HTR-8/SVneo (cell line): Measurements from ENCODE around the gene HECTD2.

Source experiments
- DNase-seq: peaks from one replicate; pipeline ENCODE4 v3.0.0; 2011; ENCODE audit warnings: low spot score, mixed read lengths; ENCODE audit not compliant: insufficient read length
- FAIRE-seq: peaks from 2 replicates; lab custom pipeline; 2011; peaks lifted over from hg19 to GRCh38; lab: Jason Lieb, UNC

The HECTD2 gene

DNA sequence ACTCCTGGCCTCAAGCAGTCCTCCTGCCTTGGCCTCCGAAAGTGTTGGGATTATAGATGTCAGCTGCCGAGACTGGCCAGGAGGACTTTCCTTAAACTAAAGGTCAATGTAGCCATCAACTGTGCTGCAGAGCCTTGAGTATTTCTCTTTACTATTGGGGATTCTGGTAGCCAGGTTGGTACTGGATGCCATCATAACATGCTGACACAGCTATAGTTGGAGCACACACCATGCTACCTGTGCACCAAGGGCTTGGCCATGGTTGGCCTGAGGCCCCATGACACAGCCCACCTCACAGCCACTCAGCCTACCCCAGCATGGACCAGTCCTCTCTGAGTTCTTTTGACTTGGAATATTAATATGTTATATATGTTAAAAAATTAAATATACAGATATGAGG is 54.4 kb downstream of the HECTD2 start:
- DNase-seq (no peak), FAIRE-seq (no peak)

DNA sequence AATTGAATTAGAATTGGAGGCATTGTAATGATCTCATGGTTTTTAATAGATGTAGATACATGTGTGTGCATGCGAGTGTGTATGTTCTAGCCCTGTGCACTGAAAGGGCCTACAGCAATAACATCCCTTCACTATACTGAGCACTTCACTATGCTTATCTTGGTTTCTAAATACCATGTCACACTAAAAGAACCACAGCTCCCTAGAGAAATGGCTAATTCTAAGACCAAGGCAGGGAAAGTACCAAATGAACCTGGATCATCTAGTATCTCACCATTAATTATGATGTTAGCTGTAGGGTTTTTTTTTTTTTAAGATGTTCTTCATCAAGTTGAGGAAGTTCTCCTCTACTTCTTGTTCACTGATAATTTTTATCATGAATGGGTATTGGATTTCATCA is 55.1 kb downstream of the HECTD2 start:
- DNase-seq (no peak), FAIRE-seq (no peak)

DNA sequence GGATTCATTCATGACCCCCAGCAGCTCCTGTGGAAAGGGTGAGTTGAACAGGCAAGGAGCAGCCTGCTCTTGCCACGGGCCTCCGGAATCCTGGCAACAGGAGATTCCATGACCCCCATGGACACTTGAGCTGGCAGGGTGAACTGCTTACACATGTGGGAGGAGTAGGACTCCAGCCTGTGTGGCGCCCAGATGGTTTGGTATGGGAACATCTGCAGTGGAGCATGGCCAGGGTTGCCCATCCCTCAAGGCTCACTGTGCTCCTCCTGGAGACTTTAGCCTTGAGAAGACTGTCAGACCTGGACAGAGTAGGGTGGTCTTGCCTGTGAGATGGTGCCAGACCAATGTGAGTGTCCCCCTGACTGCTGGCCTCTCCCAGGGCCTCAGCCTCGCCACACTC is 57.0 kb downstream of the HECTD2 start:
- FAIRE-seq = no peak
- no peak for DNase-seq

- DNase-seq = no peak
- FAIRE-seq = no peak
These were observed 61.5 kb downstream of the HECTD2 start for GRCh38 chr10:91471602-91472001.

GRCh38 chr10:91472911-91473310 is 62.8 kb downstream of the HECTD2 start:
- DNase-seq = no peak
- FAIRE-seq = no peak

DNA sequence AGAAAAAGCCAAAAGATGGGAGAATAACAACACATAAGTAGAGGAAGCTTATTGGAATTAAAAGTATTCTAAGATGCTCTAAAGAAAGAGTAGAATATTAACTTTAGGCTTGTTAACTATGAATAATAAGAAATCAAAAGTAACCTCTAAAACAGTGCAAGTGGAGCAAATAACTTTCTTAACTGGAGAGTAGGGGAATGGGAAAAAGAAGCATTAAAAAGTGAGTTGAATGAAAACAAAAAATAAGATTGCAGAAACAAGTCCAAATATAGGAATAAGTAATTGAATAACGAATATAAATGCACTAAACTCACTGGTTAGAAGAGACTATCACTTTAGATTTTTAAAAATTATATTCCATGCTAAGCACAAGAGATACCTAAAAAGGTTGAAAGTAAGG is 63.9 kb downstream of the HECTD2 start:
- DNase-seq (no peak), FAIRE-seq (no peak)

- FAIRE-seq (no peak), DNase-seq (no peak)
These were observed 67.1 kb downstream of the HECTD2 start for GRCh38 chr10:91477236-91477635.

GRCh38 chr10:91479583-91479982 is 69.4 kb downstream of the HECTD2 start:
- DNase-seq (no peak), FAIRE-seq (no peak)

- no peak for FAIRE-seq
- no peak for DNase-seq
These were observed 77.9 kb downstream of the HECTD2 start for GRCh38 chr10:91487911-91488582.

GRCh38 chr10:91493313-91493712 is 83.2 kb downstream of the HECTD2 start:
- FAIRE-seq (no peak), DNase-seq (peak; percentile 27)

DNA sequence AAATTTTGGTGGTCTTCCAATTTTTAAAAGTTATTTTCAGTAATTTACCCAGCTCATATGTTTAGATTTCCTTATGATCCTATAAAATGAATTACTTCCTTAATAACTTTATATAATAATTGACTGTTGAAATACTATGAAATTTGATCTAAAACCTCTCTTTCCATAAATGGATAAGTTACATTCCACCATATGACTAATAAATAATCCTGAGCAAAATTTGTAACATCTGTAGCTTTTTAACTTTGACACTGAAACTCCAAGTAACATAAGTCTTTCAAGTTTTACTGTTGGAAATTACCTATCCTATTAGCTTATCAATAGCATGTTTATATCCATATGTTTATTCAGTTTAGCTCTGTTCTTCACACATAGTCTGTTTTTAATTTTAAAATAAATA is 85.3 kb downstream of the HECTD2 start:
- no peak for FAIRE-seq
- DNase-seq = no peak

DNA sequence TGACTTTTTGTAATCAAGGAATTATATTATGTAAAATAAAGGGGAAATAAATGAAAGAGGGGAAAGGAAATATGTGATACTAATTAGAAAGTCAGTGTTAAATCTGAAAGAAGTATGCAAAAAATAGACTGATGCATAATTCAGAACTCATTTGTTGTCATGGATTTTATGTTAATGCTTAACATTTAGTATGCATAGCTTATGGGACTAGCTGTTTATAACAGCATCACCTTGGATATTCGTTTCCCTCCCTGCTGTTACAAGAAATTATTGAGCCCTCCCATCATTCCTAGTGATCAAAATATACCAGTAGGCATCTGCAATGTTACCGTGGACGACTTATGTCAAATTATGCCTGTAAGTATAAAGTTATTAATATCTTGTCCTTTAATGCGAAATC is 85.9 kb downstream of the HECTD2 start:
- FAIRE-seq (no peak), DNase-seq (no peak)

DNA sequence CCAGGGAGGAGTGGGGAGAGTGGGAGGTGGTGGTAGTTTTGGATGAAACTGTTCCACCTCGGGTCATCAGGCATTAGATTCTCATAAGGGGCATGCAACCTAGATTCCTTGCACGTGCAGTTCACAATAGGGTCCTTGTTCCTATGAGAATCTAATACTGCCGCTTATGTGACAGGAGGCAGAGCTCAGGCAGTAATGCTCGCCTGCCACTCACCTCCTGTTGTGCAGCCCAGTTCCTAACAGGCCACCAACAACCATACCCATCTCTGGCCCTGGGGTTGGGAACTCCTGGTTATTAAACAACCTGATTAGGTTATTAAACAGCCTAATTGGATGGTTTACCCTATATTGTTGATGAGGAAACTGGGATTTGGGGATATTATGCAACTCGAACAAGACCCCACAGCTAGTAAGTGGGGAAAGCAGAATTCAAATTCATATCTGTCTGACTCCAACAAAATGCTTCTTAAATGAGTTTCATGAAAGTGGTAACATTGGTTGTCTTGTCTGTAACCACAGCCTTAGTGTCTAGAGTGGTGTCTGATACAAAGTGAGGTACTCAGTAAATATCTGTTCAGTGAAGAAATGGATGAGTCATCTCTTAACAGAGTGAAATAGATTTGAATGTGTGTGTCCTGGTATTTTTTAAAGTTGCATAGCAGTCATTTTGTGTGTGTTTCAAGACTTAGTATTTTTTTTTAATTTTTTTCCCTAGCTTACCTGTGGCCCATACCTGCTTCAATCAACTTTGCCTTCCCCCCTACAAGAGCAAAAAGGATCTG is 101.6 kb downstream of the HECTD2 start:
- FAIRE-seq (peak; percentile 64), DNase-seq (peak; percentile 36)

DNA sequence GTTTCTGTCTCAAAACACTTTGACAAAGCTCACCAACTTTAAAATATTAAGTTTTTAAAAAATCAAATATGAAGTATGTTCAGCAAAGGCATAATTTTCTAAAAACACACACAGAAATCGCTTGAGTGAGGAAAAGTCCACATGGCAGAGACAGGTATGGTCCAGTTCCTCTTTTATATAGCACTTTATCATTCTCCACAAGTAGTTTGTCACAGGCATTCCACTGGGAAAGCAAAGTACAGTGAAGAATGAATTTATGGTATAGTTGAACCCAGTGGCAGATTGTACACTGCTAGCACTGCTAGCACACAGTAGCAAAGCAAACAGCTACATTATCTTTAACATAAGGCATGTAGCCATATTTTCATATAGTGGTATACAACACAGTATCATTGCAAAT is 102.3 kb downstream of the HECTD2 start:
- no peak for DNase-seq
- FAIRE-seq = no peak

- no peak for FAIRE-seq
- no peak for DNase-seq
These were observed 103.7 kb downstream of the HECTD2 start for GRCh38 chr10:91513598-91514424.

DNA sequence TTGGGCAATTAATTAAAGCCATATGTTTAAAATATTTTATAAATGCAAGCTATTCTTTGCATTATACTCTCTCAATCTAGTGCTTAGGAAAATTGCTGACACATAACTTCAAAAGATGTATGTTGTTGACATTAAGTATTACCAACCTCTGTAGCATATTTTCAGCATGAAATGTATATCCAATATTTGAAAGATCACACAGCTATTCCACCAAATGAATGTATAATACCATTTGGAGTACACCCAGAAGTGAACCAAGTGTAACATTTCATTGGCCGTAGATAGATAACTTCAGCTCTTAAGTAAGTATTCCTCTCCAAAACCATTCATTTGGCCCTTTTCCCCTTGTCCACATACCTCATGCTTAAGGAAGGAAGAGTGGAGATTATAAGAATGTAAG is 104.6 kb downstream of the HECTD2 start:
- DNase-seq (no peak), FAIRE-seq (no peak)

DNA sequence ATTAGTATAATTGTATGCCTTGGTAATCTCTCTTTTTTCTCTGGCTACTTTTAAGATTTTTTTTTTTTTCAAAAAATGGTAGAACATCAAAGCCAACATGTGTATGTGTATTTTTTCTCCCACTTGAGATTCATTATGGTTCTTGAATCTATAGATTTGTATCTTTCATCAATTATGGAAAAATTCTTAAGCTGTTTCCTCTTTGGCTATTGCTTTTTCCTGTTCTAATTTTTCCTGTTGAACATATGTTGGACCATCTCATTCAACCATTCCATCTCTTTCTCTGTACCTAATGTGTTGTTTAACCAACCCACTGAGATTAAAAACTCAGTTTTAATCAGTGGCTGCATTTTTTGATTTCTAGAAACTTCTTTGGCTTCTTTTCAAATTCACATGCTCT is 107.2 kb downstream of the HECTD2 start:
- no peak for DNase-seq
- FAIRE-seq = no peak

- FAIRE-seq (no peak), DNase-seq (no peak)
These were observed 109.9 kb downstream of the HECTD2 start for GRCh38 chr10:91519899-91520514.

- no peak for FAIRE-seq
These were observed 110.5 kb downstream of the HECTD2 start for GRCh38 chr10:91520661-91521060.

GRCh38 chr10:91521439-91521838 is 111.3 kb downstream of the HECTD2 start:
- FAIRE-seq (no peak), DNase-seq (no peak)

More at GRCh38 chr10:91520661-91521060, 110.5 kb downstream of the HECTD2 start:
- DNase-seq = no peak
